LoVo (cell line): Measurements from ENCODE around the gene UBE2H.

Source experiments
- DNase-seq: peaks from one replicate; pipeline ENCODE4 v3.0.0-alpha.2; 2016; ENCODE audit warnings: low spot score

UBE2H gene

GRCh38 chr7:129785685-129786514, 166.9 kb downstream of the UBE2H start:
- DNase-seq = no peak

GRCh38 chr7:129784783-129785684, 167.7 kb downstream of the UBE2H start:
- no peak for DNase-seq

GRCh38 chr7:129784437-129784782, 168.3 kb downstream of the UBE2H start:
- DNase-seq = no peak

GRCh38 chr7:129783584-129783919, 169.2 kb downstream of the UBE2H start:
- no peak for DNase-seq

- no peak for DNase-seq
Measured at GRCh38 chr7:129782818-129783583, 169.8 kb downstream of the UBE2H start.

- DNase-seq = no peak
Measured at GRCh38 chr7:129781928-129782817, 170.6 kb downstream of the UBE2H start.

- DNase-seq = peak; percentile 7
Measured at GRCh38 chr7:129780974-129781927, 171.5 kb downstream of the UBE2H start.
